ENCODE measurements around the gene ASGR2. TPM values are rescaled to one million over a fixed set of nuclear protein-coding genes. Genes with fewer than 3 reads are reported as not detected.
"Not testable (repeated sequence)": the region's sequence is repeated elsewhere in the genome, so short reads cannot be mapped to it uniquely, and the experiment has no call there.

Gene ASGR2
- total RNA-seq, 1 experiment from 2014 or later = not detected

- TF ChIP-seq EZH2phosphoT487 (IDR thresholded peaks at IDR 0.05; ENCODE audit: borderline replicate concordance, low read length) (no peak), EZH2 (IDR thresholded peaks at IDR 0.05; ENCODE audit: low read length, unreplicated experiment) (no peak), CTCF (conservative IDR thresholded peaks at IDR 0.05; ENCODE audit: low read depth, low read length) (no peak)
- Histone ChIP-seq H2AFZ (ENCODE audit: low read length) (no peak overlapping the region), H3K9ac (ENCODE audit: low read length) (no peak overlapping the region), H3K9me2 (replicated peaks; ENCODE audit: low read length) (no peaks in the 10 kb centered on the region), H3F3A (ENCODE audit: low read length, unreplicated experiment) (no peaks in the 10 kb centered on the region), H3K36me3 (ENCODE audit: low read depth, low read length) (no peaks in the 10 kb centered on the region), H3K4me2 (ENCODE audit: low read length) (no peak overlapping the region), H3K79me2 (ENCODE audit: low read length) (no peaks in the 10 kb centered on the region), H3K9me3 (ENCODE audit: low read length) (no peaks in the 10 kb centered on the region), H3K4me3 (ENCODE audit: low read length) (no peak overlapping the region), H3K27ac (ENCODE audit: low read length) (no peak overlapping the region), H3K27me3 (ENCODE audit: low read length) (no peaks in the 10 kb centered on the region), H4K20me1 (ENCODE audit: low read length) (no peaks in the 10 kb centered on the region), H3K4me1 (ENCODE audit: insufficient read depth, low read length) (no peaks in the 10 kb centered on the region; the same call in 1 of the 2 replicates)
- DNase-seq = no peak
- intact Hi-C loops (cut with micrococcal nuclease) = loop anchor here (5.0 kb wide), 1 partner anchor 32 kb away; no protein-coding TSS in a partner anchor
- ChIA-PET POLR2A (ENCODE audit: unreplicated experiment) (no interaction called here), CTCF (no interaction called here)
- BruUV-seq (replicated peaks) = no TSS peak
- ATAC-seq = no peak
Observed at GRCh38 chr17:7094652-7095019, 20.0 kb downstream of the ASGR2 start.

- BruUV-seq (replicated peaks); H3K27ac ChIP-seq (ENCODE audit: low read length); H3K4me3 ChIP-seq (ENCODE audit: low read length); H3F3A ChIP-seq (ENCODE audit: low read length, unreplicated experiment); H3K79me2 ChIP-seq (ENCODE audit: low read length); H3K4me2 ChIP-seq (ENCODE audit: low read length); POLR2A ChIA-PET (ENCODE audit: unreplicated experiment); H3K9ac ChIP-seq (ENCODE audit: low read length); ATAC-seq; H3K4me1 ChIP-seq (ENCODE audit: insufficient read depth, low read length); DNase-seq; H4K20me1 ChIP-seq (ENCODE audit: low read length); intact Hi-C loops (cut with micrococcal nuclease); H3K9me3 ChIP-seq (ENCODE audit: low read length); H2AFZ ChIP-seq (ENCODE audit: low read length); H3K36me3 ChIP-seq (ENCODE audit: low read depth, low read length); H3K27me3 ChIP-seq (ENCODE audit: low read length); CTCF ChIA-PET; H3K9me2 ChIP-seq (replicated peaks; ENCODE audit: low read length): not testable (repeated sequence)
Observed at GRCh38 chr17:7091311-7092005, 23.2 kb downstream of the ASGR2 start.

GRCh38 chr17:7089570-7089969 lies 25.1 kb downstream of the ASGR2 start:
- H3K9ac ChIP-seq (ENCODE audit: low read length); H3K4me1 ChIP-seq (ENCODE audit: insufficient read depth, low read length); H3K27me3 ChIP-seq (ENCODE audit: low read length); H3K4me3 ChIP-seq (ENCODE audit: low read length); intact Hi-C loops (cut with micrococcal nuclease); H3K79me2 ChIP-seq (ENCODE audit: low read length); H3K4me2 ChIP-seq (ENCODE audit: low read length); BruUV-seq (replicated peaks); H3K9me2 ChIP-seq (replicated peaks; ENCODE audit: low read length); H3K9me3 ChIP-seq (ENCODE audit: low read length); DNase-seq; H2AFZ ChIP-seq (ENCODE audit: low read length); H3K27ac ChIP-seq (ENCODE audit: low read length); ATAC-seq; H4K20me1 ChIP-seq (ENCODE audit: low read length); CTCF ChIA-PET; H3F3A ChIP-seq (ENCODE audit: low read length, unreplicated experiment); POLR2A ChIA-PET (ENCODE audit: unreplicated experiment); H3K36me3 ChIP-seq (ENCODE audit: low read depth, low read length): not testable (repeated sequence)

GRCh38 chr17:7088442-7088841 lies 26.2 kb downstream of the ASGR2 start:
- H3F3A ChIP-seq (ENCODE audit: low read length, unreplicated experiment); H3K36me3 ChIP-seq (ENCODE audit: low read depth, low read length); H3K4me2 ChIP-seq (ENCODE audit: low read length); H3K4me1 ChIP-seq (ENCODE audit: insufficient read depth, low read length); CTCF ChIA-PET; intact Hi-C loops (cut with micrococcal nuclease); H4K20me1 ChIP-seq (ENCODE audit: low read length); POLR2A ChIA-PET (ENCODE audit: unreplicated experiment); ATAC-seq; H3K9me2 ChIP-seq (replicated peaks; ENCODE audit: low read length); DNase-seq; H3K9ac ChIP-seq (ENCODE audit: low read length); BruUV-seq (replicated peaks); H3K79me2 ChIP-seq (ENCODE audit: low read length); H3K27me3 ChIP-seq (ENCODE audit: low read length); H3K4me3 ChIP-seq (ENCODE audit: low read length); H3K27ac ChIP-seq (ENCODE audit: low read length); H3K9me3 ChIP-seq (ENCODE audit: low read length); H2AFZ ChIP-seq (ENCODE audit: low read length): not testable (repeated sequence)

Measured in PC-3 (cell line).